Stimulated activated naive B cell treated with anti-CD40 and anti-IgM and Interleukin-4, amounts not matched to agents 10 μg/mL and 1 μg/mL and 100 μg/mL, for 72 hours (primary cell): ENCODE measurements around the gene HHAT.
A peak's percentile ranks its signal among the peaks of the same experiment; 100 is the strongest.

Source experiments
- ATAC-seq, 2 donors: fragments of 150-1000 bp; cut with Tn5 transposase; replicated peaks; 2 replicates each; pipeline ENCODE4 v1.10.0; 2021; ENCODE audit warnings: moderate library complexity in 1 of 2
- DNase-seq: peaks from one replicate; pipeline ENCODE4 v3.0.0; 2021
- H3K27ac Mint-ChIP-seq: one replicate; pipeline ENCODE4 v1.8.0; 2022; ENCODE audit warnings: mild to moderate bottlenecking, mixed read lengths
- H3K27me3 Mint-ChIP-seq, 2 donors: one replicate each; pipeline ENCODE4 v1.8.0; 2022; ENCODE audit warnings: mixed read lengths in 2 of 2
- H3K36me3 Mint-ChIP-seq, 2 donors: one replicate each; pipeline ENCODE4 v1.8.0; 2022; ENCODE audit warnings: mixed read lengths in 2 of 2, mild to moderate bottlenecking in 1 of 2
- H3K4me1 Mint-ChIP-seq, 2 donors: one replicate each; pipeline ENCODE4 v1.8.0; 2022; ENCODE audit warnings: mixed read lengths in 2 of 2, mild to moderate bottlenecking in 1 of 2
- H3K4me3 Mint-ChIP-seq, 2 donors: one replicate each; pipeline ENCODE4 v1.8.0; 2022; ENCODE audit warnings: mild to moderate bottlenecking in 2 of 2, mixed read lengths in 2 of 2, moderate library complexity in 1 of 2
- H3K9me3 Mint-ChIP-seq, 2 donors: one replicate each; pipeline ENCODE4 v1.8.0; 2022; ENCODE audit warnings: mixed read lengths in 2 of 2, mild to moderate bottlenecking in 1 of 2

HHAT gene

GRCh38 chr1:210663730-210664573 is 335.2 kb downstream of the HHAT start:
- Mint-ChIP-seq H3K9me3 (peaks cover 7 to 9% of the 10 kb centered on the region in 2 donors), H3K36me3 (peaks cover 1 to 8% of the 10 kb centered on the region in 2 donors), H3K4me3 (no peak overlapping the region), H3K27me3 (no peaks in the 10 kb centered on the region), H3K4me1 (peaks cover 3 to 5% of the 10 kb centered on the region in 2 donors), H3K27ac (no peak overlapping the region)
- DNase-seq (no peak), ATAC-seq (no peak)

DNA sequence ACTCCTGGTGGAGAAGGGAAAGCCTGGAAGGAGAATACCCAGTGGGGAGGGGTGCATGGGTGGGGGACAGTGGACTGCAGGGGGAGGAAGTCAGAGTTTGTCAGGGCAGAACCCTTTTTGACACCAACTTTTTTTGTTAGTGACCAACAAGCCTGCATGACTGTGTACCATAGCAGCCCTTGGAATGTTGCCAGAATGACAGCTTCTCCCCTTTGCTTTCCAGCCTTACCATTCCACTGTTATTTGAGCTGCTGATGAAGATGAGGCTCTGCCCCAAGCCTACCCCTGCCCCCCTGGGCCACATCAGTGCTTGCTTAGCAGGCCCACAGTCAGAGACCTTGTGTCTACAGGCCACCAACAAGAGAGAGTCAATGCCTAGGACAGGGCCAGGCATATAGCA is 341.2 kb downstream of the HHAT start:
- Mint-ChIP-seq H3K27me3 (no peaks in the 10 kb centered on the region), H3K36me3 (peaks cover 1 to 11% of the 10 kb centered on the region in 2 donors), H3K9me3 (peaks cover 5 to 9% of the 10 kb centered on the region in 2 donors), H3K4me3 (no peak overlapping the region), H3K4me1 (no peaks in the 10 kb centered on the region), H3K27ac (no peak overlapping the region)
- ATAC-seq: no peak
- DNase-seq: no peak

DNA sequence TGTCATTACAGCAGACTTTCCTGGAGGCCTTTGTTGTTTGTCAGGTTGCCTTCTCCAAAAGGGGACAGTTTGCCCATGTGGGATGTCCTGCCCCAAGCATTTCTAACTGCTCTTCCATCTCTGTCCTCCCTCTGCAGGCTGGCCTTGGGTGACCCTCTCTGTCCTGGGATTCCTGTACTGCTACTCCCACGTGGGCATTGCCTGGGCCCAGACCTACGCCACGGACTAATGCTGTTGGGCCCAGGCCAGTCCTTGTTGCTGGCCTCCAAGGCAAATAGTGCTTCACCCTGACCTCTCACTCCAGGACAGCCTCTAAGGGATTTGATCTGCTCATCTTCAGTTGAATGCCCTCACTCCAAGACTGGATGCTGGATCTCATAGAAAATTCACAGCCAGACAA is 345.4 kb downstream of the HHAT start:
- peaks cover 0 to 1% of the 10 kb centered on the region in 2 donors for H3K9me3 Mint-ChIP-seq
- no peak overlapping the region for H3K27ac Mint-ChIP-seq
- ATAC-seq (no peak), DNase-seq (no peak)
- no peaks in the 10 kb centered on the region for H3K27me3 Mint-ChIP-seq
- no peak overlapping the region for H3K4me3 Mint-ChIP-seq
- H3K36me3 Mint-ChIP-seq: peaks cover 0 to 3% of the 10 kb centered on the region in 2 donors
- no peaks in the 10 kb centered on the region for H3K4me1 Mint-ChIP-seq

DNA sequence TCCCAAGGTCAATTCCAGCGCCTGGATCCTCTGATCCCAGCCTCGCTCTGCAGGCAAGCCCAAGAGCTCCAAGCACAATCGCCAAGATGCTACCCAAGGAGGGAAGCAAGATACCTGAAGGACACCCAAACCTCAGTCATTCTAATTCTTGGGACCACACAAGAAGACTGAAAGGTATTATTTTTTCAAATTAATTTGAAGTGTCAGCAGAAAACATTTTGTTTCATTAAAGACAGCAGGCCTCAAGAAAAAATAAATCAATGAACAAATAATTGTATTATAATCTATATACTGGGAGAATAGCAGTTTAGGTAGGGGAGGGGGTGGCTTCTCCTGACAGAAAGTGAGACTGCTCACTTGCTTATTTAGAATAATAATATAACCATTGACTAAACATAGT is 347.8 kb downstream of the HHAT start:
- ATAC-seq (no peak), DNase-seq (no peak)
- Mint-ChIP-seq H3K4me1 (no peaks in the 10 kb centered on the region), H3K4me3 (no peak overlapping the region), H3K27ac (no peak overlapping the region), H3K27me3 (no peaks in the 10 kb centered on the region), H3K9me3 (no peaks in the 10 kb centered on the region), H3K36me3 (peaks cover 0 to 3% of the 10 kb centered on the region in 2 donors)

DNA sequence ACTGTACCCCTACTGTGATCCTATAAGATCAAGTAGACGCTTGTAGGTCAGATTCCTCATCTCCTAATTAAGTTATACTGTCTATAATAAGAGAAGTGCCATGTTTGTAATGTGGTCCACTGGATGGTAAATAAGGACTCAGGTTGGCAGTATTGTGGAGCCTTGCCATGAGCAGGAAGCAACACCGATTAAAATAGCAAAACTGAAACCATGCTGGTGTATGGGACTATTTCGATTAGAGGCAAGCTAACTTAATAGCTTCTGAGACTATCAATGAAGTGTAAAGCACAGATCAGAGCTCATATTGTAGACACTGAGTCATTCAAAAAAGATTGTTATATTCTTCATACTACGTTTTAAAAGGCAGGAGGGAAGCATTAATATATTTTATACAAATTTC is 348.8 kb downstream of the HHAT start:
- no peak overlapping the region for H3K4me3 Mint-ChIP-seq

DNA sequence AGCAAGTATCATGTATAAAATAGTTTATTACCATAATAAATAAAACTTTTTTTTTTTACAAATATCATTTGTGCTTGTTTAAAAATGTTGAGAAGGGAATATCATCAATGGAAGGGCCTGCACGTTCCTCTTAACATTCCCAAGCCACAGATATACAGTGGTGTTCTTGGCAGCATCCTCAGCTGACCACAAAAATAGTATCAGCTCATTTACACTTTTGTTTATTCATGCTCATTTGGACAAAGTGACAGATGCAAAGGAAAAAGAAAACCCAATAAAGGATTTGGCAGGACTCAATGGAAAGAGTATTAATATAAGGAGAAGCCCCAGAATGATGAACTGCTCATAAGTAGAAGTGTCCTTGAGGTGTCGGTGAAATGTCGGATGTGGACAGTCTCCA is 349.6 kb downstream of the HHAT start:
- H3K9me3 Mint-ChIP-seq: no peaks in the 10 kb centered on the region
- H3K36me3 Mint-ChIP-seq: peaks cover 0 to 3% of the 10 kb centered on the region in 2 donors
- H3K27ac Mint-ChIP-seq: no peak overlapping the region
- H3K4me3 Mint-ChIP-seq: no peak overlapping the region
- H3K27me3 Mint-ChIP-seq: no peaks in the 10 kb centered on the region
- no peak for DNase-seq
- ATAC-seq: no peak
- no peaks in the 10 kb centered on the region for H3K4me1 Mint-ChIP-seq

More for the DNA sequence above, 348.8 kb downstream of the HHAT start:
- DNase-seq: no peak
- ATAC-seq: no peak
- no peak overlapping the region for H3K27ac Mint-ChIP-seq
- no peaks in the 10 kb centered on the region for H3K4me1 Mint-ChIP-seq
- H3K9me3 Mint-ChIP-seq: no peaks in the 10 kb centered on the region
- H3K27me3 Mint-ChIP-seq: no peaks in the 10 kb centered on the region
- H3K36me3 Mint-ChIP-seq: peaks cover 0 to 3% of the 10 kb centered on the region in 2 donors

DNA sequence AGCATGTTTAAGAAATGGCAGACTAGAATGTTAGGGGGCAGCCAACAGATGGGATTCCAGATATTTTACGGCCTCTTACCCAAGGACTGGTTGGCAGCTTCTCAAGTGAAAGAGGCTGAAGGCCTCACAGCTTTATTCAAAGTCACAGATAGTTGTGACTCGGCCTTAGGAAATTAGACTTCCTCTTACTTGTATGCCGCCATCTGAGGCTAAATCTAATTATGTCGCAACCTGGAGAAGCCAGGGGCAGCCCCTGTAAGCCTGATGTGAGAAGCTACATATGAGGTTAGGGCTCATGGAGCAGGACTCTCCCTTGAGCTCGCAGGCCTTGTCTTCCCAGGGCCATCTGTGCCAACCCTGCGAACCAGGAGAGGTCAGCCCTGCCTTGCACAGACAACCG is 352.5 kb downstream of the HHAT start:
- H3K27me3 Mint-ChIP-seq: no peaks in the 10 kb centered on the region
- no peak overlapping the region for H3K27ac Mint-ChIP-seq
- DNase-seq (no peak), ATAC-seq (no peak)
- peaks cover 12 to 17% of the 10 kb centered on the region in 2 donors for H3K4me1 Mint-ChIP-seq
- H3K4me3 Mint-ChIP-seq: no peak overlapping the region
- peaks cover 0 to 6% of the 10 kb centered on the region in 2 donors for H3K36me3 Mint-ChIP-seq
- H3K9me3 Mint-ChIP-seq: peaks cover 0 to 5% of the 10 kb centered on the region in 2 donors

DNA sequence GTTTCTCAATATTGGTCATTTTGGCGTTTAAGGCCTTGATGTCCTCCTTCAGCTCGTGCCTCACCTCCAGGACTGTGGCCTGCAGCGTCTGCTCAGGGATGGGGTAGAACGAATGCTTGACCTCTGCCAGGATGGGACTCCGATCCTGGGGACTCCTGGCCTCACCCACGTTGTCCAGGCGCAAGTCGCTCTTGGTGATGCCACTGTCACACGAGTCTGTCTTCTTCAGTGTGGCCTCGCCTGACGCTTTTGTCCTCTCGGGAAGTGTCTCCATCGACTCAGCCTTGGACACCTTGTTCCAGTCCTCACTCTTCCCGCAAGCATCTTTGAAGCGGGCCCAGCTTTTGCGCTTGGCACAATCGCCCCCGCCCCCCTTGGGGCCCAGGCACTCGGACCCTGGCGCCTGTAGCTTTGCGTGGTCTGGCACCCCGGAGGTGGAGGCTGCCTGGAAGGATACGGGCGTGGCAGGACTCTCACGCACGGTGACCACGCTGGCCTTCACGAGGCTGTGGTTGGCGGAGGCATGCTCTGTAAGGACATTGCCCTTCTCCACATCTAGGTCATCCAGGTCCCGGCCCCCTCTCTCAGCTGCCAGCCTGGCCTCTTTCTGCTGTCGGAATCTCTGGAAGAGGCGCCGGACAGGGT is 354.8 kb downstream of the HHAT start:
- H3K27me3 Mint-ChIP-seq: no peaks in the 10 kb centered on the region
- no peak overlapping the region for H3K27ac Mint-ChIP-seq
- H3K36me3 Mint-ChIP-seq: peaks cover 0 to 6% of the 10 kb centered on the region in 2 donors
- peaks cover 12 to 17% of the 10 kb centered on the region in 2 donors for H3K4me1 Mint-ChIP-seq
- DNase-seq: no peak
- no peak overlapping the region for H3K4me3 Mint-ChIP-seq
- H3K9me3 Mint-ChIP-seq: peaks cover 0 to 5% of the 10 kb centered on the region in 2 donors
- ATAC-seq: no peak

DNA sequence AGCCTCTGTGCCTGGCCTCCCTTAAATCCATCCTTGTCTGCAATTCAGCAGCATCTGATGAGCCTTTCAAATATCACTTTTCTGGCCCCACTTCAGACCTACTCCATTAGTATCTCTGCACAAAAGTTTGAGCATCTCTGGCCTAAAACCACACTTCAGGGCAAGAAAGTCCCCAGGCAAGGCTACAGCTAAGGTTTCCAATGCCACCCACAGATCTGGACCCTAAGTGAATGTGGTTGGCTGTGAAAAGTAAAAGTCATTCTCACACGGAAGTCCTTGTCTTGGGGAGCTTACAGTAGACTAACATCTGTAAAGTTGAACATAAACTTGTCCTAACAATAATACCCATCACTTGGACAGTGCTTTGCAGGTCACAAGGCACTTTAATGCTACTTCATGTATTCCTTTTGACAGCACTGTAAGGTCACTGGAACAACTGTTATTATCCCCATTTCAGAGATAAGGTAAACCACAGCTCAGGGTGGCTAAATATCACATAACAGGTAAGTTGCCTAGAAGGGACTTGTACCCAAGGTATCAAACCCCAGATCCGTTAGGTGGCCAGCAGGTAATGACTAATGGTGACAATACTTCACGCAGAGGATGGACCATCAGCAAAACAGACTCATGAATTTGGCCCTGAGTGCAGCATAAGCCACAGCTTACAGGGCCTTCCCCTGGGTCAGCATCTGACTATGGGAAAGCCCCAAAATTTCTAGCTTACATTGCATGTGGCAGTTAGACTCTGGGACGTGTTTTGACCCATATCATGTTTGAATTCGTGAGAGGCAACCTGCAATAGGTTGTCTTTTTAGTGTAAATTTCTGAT is 356.0 kb downstream of the HHAT start:
- H3K4me1 Mint-ChIP-seq: peaks cover 12 to 17% of the 10 kb centered on the region in 2 donors
- peak; percentile 95 to 97 for ATAC-seq

GRCh38 chr1:210685295-210685650 is 356.6 kb downstream of the HHAT start:
- DNase-seq (no peak), ATAC-seq (peak in 1 of 2 donors; percentile 1)
- peaks cover 0 to 5% of the 10 kb centered on the region in 2 donors for H3K9me3 Mint-ChIP-seq
- peak overlapping the region; percentile 37 for H3K27ac Mint-ChIP-seq
- peaks cover 12 to 17% of the 10 kb centered on the region in 2 donors for H3K4me1 Mint-ChIP-seq
- no peaks in the 10 kb centered on the region for H3K27me3 Mint-ChIP-seq
- no peak overlapping the region for H3K4me3 Mint-ChIP-seq
- peaks cover 0 to 6% of the 10 kb centered on the region in 2 donors for H3K36me3 Mint-ChIP-seq

More for the DNA sequence above, 356.0 kb downstream of the HHAT start:
- H3K4me3 Mint-ChIP-seq: peak overlapping the region in 1 of 2 donors; percentile 51
- H3K27me3 Mint-ChIP-seq: no peaks in the 10 kb centered on the region
- H3K9me3 Mint-ChIP-seq: peaks cover 0 to 5% of the 10 kb centered on the region in 2 donors
- peak overlapping the region; percentile 90 for H3K27ac Mint-ChIP-seq
- peaks cover 0 to 6% of the 10 kb centered on the region in 2 donors for H3K36me3 Mint-ChIP-seq
- DNase-seq: peak; percentile 46

DNA sequence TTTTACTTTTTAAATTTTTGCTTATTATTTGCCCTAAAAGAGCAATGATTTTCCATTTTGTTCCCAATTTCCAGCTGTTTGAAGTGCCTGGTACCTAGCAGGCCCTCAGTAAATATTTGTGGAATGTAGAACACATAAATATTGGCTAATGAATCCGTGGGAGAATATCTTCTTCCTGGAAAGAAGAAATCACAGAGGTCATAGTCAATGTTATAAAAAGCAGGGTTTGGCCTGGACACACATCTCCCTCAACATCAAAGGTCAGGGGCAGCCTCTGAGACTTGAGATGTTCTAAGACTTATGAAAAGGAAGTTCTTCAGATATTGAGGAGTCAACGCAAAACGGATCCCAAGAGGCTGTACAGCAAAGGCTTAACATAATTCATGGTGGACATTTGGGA is 358.1 kb downstream of the HHAT start:
- Mint-ChIP-seq H3K4me3 (no peak overlapping the region), H3K27me3 (no peaks in the 10 kb centered on the region), H3K36me3 (peaks cover 0 to 6% of the 10 kb centered on the region in 2 donors), H3K4me1 (peaks cover 12 to 17% of the 10 kb centered on the region in 2 donors), H3K27ac (no peak overlapping the region), H3K9me3 (peaks cover 0 to 5% of the 10 kb centered on the region in 2 donors)
- DNase-seq: no peak
- ATAC-seq: no peak

DNA sequence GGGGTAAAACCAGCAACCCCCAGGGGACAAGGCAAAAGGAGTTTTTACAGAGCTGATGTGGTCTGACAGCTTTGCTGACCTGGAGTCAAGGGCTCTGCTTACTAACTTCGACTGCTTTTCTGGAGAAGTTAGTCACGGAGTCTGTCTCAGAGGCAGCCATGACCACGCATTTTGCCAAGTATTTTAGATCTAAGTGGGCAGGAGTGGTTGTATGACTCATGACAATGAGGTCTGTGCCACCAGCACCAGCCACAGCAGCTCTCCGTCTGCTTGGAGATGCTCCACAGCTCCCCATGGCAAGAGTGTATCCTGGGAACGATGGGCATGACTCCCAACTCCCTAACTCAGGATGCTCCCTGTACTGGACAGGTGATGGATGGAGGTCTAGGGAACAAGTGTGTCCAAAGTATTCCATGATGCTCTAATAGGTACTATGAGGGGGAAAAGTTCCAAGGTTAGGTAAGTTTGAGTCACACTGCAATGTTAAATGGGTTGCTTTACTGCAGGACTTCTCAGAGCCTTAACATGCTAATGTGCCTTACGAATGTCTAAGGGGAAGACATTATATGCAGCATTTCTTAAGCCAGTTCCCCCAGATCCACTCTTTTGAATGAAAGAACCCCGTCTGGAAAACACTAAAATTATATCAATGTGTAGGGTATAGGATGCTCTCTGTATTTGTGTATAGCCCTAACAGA is 359.0 kb downstream of the HHAT start:
- H3K9me3 Mint-ChIP-seq: peaks cover 0 to 5% of the 10 kb centered on the region in 2 donors
- H3K36me3 Mint-ChIP-seq: peaks cover 0 to 6% of the 10 kb centered on the region in 2 donors
- no peak for ATAC-seq
- H3K27me3 Mint-ChIP-seq: no peaks in the 10 kb centered on the region
- H3K4me1 Mint-ChIP-seq: peaks cover 12 to 23% of the 10 kb centered on the region in 2 donors
- H3K27ac Mint-ChIP-seq: no peak overlapping the region
- H3K4me3 Mint-ChIP-seq: no peak overlapping the region
- no peak for DNase-seq

- Mint-ChIP-seq H3K27ac (no peak overlapping the region), H3K27me3 (no peaks in the 10 kb centered on the region), H3K9me3 (peaks cover 0 to 5% of the 10 kb centered on the region in 2 donors), H3K4me1 (peaks cover 18 to 28% of the 10 kb centered on the region in 2 donors), H3K36me3 (peaks cover 0 to 6% of the 10 kb centered on the region in 2 donors), H3K4me3 (no peak overlapping the region)
- no peak for DNase-seq
- no peak for ATAC-seq
Observed at GRCh38 chr1:210688512-210689234, 360.0 kb downstream of the HHAT start.
